Esophagus squamous epithelium (tissue), 5 donors: Measurements from ENCODE around the gene IQCK. TPM values are rescaled to one million over a fixed set of nuclear protein-coding genes. Genes with fewer than 3 reads are reported as not detected.

ENCODE experiments used
- DNase-seq: peaks from one replicate; lab custom pipeline; 2025; lab: John Stamatoyannopoulos, UW
- H3K27ac ChIP-seq, 4 donors: fragments of 200-600 bp; sonication (generic); one replicate each; pipeline ENCODE4 v1.5.1; 2016 to 2019; ENCODE audit warnings: mild to moderate bottlenecking in 1 of 4
- H3K27me3 ChIP-seq, 4 donors: fragments of 200-600 bp; sonication (generic); 1 replicate in 3 of 4; 2 replicates in 1 of 4; pipeline versions ENCODE4 v1.5.1 to v1.6.0; 2017 to 2021; ENCODE audit warnings: antibody characterized with exemption in 1 of 4
- H3K36me3 ChIP-seq, 3 donors: fragments of 200-600 bp; sonication (generic); one replicate each; pipeline ENCODE4 v1.5.1; 2016 to 2019
- H3K4me1 ChIP-seq, 3 donors: fragments of 200-600 bp; sonication (generic); one replicate each; pipeline ENCODE4 v1.5.1; 2017 to 2019
- H3K4me3 ChIP-seq, 4 donors: fragments of 200-600 bp; sonication (generic); 1 replicate in 3 of 4; 2 replicates in 1 of 4; pipeline ENCODE4 v1.5.1; 2016 to 2019; ENCODE audit warnings: mild to moderate bottlenecking in 2 of 4, moderate library complexity in 1 of 4
- H3K9me3 ChIP-seq, 3 donors: fragments of 200-600 bp; sonication (generic); one replicate each; pipeline ENCODE4 v1.5.1; 2016 to 2019
- POLR2A ChIP-seq, 4 donors: fragments of 450-650 bp; IDR thresholded peaks; one replicate each; pipeline ENCODE4 v1.6.1; 2017; ENCODE audit warnings: antibody characterized with exemption in 4 of 4, mild to moderate bottlenecking in 4 of 4, moderate library complexity in 3 of 4
- WGBS, 2 donors: methylation state at CpG; one replicate each; pipeline ENCODE4 v1.1.5; 2018; 5-methylcytosine and 5-hydroxymethylcytosine counted together
- intact Hi-C: fragments of 100-400 bp; cut with DNase I; formaldehyde crosslinking; loops from one replicate; pipeline ENCODE4 v1.15.0; 2022
- total RNA-seq, 4 donors: library from RNA; depleted of rRNA; stranded (reverse); fragments of >200 nt; gene quantifications; one replicate each; pipeline ENCODE4 v1.1.0, GENCODE V29; 2016
- TF ChIP-seq, protein P1 (sequence below), 6 experiments: fragments of 450-650 bp in 4 of 6; fragments of 200-600 bp in 2 of 6; sonication (generic) in 2 of 6; IDR thresholded peaks; one replicate each; pipeline ENCODE4 v1.5.1; 2016 to 2019; ENCODE audit warnings: antibody characterized with exemption in 6 of 6, mild to moderate bottlenecking in 4 of 6, moderate library complexity in 4 of 6
- donor health status: DM: yes; HTN: yes; CAD: no.

IQCK gene
- total RNA-seq, 4 donors from 2014 or later, result 2.2 to 9.3 (median 6.1) TPM

DNA sequence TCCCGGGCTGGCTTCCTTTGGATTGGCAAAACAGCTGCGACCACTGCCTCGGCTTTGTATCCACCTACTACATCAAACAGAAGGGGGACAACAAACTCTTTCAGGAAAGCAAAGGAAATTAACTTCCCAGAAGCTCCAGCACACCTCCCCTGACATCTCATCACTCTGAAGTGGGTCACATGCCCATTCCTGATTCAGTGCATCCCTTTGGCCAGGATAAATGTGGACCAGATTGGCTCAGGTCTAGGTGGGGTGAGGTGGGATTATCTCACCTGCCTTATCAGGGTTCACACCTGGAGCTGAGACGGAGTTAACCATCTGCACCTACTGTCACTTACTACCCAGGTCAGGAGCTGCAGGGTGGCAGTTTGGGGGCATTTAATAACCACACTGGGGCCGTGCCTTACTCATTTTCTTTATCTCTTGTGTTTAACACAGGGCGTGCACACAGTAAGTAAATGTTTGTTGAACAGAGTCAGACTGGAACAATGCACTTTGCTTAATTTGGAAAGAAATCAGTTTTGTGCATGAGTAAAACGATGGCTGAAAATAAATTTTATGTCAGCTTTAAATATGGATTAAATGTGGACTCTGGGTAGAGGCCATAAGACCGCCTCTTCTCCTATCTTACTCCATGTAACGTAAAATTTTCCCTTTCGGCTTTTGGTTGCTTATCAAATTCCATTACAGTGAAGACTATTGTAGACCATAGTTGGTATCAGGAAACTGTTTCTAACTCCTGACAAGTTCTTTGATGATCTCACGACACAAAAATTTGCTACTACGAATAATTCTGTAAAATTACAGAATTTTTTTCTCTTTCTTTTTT, 36.0 kb downstream of the IQCK start:
- Histone ChIP-seq H3K27me3 (no peaks in the 10 kb centered on the region), H3K4me3 (no peak overlapping the region), H3K9me3 (no peaks in the 10 kb centered on the region), H3K36me3 (no peaks in the 10 kb centered on the region), H3K27ac (peak overlapping the region in 2 of 4 donors; percentile 19 to 69), H3K4me1 (peaks cover 3 to 36% (median 13%) of the 10 kb centered on the region in 3 donors)
- WGBS, 2 donors, result 67 to 79% methylated on average over 10 to 11 of the region's 12 CpGs
- TF ChIP-seq, protein P1, sequence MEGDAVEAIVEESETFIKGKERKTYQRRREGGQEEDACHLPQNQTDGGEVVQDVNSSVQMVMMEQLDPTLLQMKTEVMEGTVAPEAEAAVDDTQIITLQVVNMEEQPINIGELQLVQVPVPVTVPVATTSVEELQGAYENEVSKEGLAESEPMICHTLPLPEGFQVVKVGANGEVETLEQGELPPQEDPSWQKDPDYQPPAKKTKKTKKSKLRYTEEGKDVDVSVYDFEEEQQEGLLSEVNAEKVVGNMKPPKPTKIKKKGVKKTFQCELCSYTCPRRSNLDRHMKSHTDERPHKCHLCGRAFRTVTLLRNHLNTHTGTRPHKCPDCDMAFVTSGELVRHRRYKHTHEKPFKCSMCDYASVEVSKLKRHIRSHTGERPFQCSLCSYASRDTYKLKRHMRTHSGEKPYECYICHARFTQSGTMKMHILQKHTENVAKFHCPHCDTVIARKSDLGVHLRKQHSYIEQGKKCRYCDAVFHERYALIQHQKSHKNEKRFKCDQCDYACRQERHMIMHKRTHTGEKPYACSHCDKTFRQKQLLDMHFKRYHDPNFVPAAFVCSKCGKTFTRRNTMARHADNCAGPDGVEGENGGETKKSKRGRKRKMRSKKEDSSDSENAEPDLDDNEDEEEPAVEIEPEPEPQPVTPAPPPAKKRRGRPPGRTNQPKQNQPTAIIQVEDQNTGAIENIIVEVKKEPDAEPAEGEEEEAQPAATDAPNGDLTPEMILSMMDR (IDR thresholded peaks at IDR 0.05), result no peak
- no peak for TF ChIP-seq POLR2A (IDR thresholded peaks at IDR 0.05)
- no peak for DNase-seq
- intact Hi-C loops, result no loop called here

DNA sequence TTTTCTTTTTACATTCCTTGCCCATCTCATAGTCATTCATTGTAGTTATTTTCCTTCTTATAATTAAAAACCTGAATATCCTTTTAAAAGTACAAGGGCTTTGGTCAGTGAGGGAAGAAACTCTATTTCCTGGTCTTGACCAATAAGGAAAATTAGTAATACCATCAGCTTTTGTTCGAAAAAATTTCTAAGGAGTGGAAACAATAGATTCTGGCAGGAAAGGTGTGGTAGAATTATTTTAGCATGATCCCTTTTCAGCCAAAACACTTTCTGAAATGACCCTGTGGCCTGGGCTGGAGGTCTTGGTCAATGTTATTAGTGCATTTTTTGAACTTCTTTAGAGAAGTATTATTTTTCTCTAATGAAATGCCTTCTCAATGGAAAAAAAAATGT, 36.6 kb downstream of the IQCK start:
- DNase-seq, result no peak
- intact Hi-C loops, result no loop called here
- Histone ChIP-seq H3K4me1 (peaks cover 3 to 30% (median 13%) of the 10 kb centered on the region in 3 donors), H3K27me3 (no peaks in the 10 kb centered on the region), H3K9me3 (no peaks in the 10 kb centered on the region), H3K27ac (peak overlapping the region in 2 of 4 donors; percentile 14 to 37), H3K4me3 (no peak overlapping the region), H3K36me3 (no peaks in the 10 kb centered on the region)
- WGBS, 2 donors, result 57 to 76% methylated on average over 1 of the region's 1 CpG
- TF ChIP-seq POLR2A (IDR thresholded peaks at IDR 0.05), result no peak
- TF ChIP-seq, protein P1 (IDR thresholded peaks at IDR 0.05), result no peak

DNA sequence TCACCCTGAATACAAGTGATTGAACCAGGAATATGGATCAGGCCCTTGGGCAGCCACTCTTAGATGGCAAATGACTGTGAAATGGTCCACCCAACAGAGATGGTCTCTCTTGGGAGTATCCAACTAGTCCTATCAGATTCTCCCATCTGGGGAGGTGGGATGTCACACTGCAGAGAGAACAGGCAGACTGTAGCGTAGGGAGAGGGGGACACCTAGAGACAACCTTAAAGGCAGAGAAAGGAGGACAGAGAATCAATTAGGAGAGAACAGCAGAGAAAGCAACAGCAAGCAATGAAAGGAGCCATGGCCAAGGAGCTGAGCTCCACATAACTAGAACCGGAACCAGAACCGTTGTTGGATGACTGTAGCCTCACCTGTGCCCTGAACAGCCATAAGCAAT, 37.2 kb downstream of the IQCK start:
- H3K27me3 ChIP-seq, result no peaks in the 10 kb centered on the region
- H3K9me3 ChIP-seq, result no peaks in the 10 kb centered on the region
- TF ChIP-seq POLR2A (IDR thresholded peaks at IDR 0.05), result no peak
- TF ChIP-seq, protein P1 (IDR thresholded peaks at IDR 0.05), result no peak
- H3K4me1 ChIP-seq, result peaks cover 3 to 30% (median 13%) of the 10 kb centered on the region in 3 donors
- intact Hi-C loops, result no loop called here
- no peak for DNase-seq
- WGBS, 2 donors, result 94 to 100% methylated on average over 3 of the region's 3 CpGs
- H3K27ac ChIP-seq, result peak overlapping the region in 2 of 4 donors; percentile 14 to 37
- no peak overlapping the region for H3K4me3 ChIP-seq
- no peaks in the 10 kb centered on the region for H3K36me3 ChIP-seq

DNA sequence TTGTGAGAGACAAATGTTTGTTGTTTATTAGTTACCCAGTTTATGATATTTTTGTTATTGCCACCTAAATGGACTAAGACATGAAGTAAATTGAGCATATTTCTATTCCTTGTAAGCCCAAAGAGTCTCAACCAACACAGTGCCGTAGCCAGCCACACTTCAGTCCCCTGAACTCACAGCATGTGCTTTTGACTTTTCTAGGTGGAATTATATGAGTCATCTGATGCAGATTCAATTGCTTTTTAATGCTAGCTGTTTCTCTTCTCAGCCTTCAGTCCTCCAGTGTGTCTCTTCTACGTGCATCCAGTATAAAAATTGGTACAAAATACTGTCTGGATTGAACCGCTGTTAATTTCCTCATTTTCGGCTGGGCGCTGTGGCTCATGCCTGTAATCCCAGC, 39.0 kb downstream of the IQCK start:
- Histone ChIP-seq H3K27me3 (no peaks in the 10 kb centered on the region), H3K36me3 (no peaks in the 10 kb centered on the region), H3K27ac (no peak overlapping the region), H3K4me1 (peaks cover 3 to 19% (median 13%) of the 10 kb centered on the region in 3 donors), H3K4me3 (no peak overlapping the region), H3K9me3 (no peaks in the 10 kb centered on the region)
- DNase-seq, result no peak
- no peak for TF ChIP-seq POLR2A (IDR thresholded peaks at IDR 0.05)
- TF ChIP-seq, protein P1 (IDR thresholded peaks at IDR 0.05), result no peak
- intact Hi-C loops, result no loop called here
- WGBS, 2 donors, result 83% methylated on average over 5 of the region's 5 CpGs
